Stimulated activated CD4-positive, alpha-beta T cell treated with anti-CD3 and anti-CD28 coated beads, Interleukin-12 subunit alpha, Interleukin-12 subunit beta, amount 100 ng/mL, for 48 hours (primary cell): ENCODE measurements around the gene AJM1.
A peak's percentile ranks its signal among the peaks of the same experiment; 100 is the strongest.
"Not testable (repeated sequence)": the region's sequence is repeated elsewhere in the genome, so short reads cannot be mapped to it uniquely, and the experiment has no call there.

Source experiments
- DNase-seq, 3 donors: peaks; one replicate each; pipeline ENCODE4 v3.0.0-alpha.2; 2020; ENCODE audit warnings: low read depth in 2 of 3, low spot score in 1 of 3

The AJM1 gene

DNA sequence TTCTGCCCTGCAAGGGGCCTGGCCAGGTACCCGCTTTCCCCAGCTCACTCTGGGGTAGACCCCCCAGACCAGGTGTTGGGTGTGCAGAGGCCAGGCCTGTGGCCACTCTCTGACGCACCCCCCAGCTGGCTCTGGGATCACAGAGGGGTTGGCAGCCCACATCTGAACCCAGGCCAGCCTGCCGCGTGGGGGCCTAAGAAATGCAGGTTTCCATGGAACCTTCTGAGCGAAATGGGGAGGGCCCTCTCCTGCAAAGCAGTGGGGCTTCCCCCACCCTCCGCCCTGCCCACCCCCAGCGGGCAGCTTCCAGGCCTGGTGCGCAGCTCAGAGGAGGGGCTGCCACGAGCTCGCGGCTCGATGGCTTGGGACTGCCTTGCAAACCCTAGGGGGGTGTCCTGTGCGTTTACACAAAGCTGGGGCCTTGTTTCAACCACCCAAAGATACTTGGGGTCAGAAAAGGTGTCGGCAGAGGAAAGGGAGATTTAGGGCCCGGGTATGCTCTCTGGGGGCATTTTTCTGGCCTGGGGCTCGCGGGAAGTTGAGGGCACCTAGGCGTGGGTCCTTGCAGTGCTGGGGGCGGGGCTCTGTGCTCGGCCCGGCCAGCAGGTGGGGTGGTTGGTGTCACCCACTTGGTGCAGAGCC lies 1.0 kb downstream of the AJM1 start:
- DNase-seq, result not testable (repeated sequence)

DNA sequence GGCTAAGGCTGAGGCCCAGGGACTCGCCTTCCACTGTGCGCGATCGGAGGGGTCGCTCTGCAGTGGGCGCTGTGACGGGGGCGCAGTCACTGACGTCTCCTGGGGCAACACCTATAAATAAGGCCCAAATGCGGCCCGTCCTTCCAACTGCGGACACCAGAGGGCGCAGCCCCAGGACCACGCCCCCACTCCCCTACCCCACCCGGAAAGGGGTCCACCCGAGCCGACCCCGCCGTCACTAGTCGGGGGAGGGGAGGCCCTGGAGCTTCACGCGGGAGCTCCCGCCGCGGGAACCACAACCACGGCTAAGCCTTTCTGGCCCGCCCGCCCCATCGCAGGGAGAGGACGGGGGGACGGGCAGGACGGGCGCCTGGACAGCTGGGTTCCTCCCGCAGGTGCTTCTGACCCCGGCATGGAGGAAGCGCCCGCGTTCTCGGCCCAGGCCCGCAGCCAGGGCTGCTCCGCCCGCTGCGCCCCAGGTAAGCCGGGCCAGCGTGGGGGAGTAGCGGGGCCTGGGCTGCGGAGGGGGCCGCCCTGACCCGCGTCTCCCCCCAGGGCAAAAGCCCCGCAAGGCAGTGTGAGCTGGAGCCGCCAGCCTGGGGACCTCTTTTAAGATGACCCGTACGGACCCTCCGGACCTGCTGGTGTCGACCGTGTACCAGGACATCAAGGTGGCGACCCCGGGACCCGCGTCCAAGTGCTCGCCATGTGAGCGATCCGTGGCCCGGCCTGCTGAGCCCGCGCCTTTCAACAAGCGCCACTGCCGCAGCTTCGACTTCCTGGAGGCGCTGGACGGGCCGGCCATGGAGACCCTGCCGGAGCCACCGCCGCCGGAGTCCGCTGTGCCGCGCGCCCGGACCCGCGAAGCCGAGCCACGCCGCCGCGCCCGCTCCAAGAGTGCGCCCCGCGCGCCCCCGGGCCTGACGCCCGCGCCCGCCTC lies 1.8 kb downstream of the AJM1 start:
- DNase-seq, result peak in 2 of 3 donors; percentile 51 to 69

DNA sequence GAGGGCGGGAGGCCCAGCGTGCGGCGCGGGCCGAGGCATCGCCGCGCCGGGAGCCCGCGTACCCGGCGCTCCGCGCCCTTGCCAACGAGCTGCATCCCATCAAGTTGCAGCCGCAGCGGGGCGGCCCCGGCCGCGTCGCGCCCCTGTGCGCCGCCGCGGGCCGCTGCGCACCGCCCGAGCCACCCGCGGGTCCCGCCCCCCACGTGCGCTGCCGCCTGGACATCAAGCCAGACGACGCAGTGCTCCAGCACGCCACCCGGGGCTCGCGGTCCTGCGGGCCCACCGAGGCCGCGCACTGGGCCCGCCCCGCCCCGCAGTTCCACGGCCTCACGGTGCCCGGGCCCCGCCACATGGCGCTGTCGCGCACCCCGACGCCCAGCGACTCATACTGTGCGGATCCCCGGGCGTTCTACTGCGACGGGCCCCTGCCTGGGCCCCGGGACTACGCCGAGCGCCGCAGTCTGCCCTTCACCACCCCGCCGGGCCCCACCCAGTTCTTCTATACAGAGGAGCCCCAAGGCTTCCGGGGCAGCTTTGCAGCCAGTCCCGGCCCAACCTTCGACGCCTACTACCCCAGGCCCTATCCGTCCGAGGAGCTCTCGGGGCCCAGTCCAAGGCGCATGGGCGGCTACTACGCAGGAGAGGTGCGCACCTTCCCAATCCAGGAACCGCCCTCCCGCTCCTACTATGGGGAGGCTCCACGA lies 2.6 kb downstream of the AJM1 start:
- no peak for DNase-seq

DNA sequence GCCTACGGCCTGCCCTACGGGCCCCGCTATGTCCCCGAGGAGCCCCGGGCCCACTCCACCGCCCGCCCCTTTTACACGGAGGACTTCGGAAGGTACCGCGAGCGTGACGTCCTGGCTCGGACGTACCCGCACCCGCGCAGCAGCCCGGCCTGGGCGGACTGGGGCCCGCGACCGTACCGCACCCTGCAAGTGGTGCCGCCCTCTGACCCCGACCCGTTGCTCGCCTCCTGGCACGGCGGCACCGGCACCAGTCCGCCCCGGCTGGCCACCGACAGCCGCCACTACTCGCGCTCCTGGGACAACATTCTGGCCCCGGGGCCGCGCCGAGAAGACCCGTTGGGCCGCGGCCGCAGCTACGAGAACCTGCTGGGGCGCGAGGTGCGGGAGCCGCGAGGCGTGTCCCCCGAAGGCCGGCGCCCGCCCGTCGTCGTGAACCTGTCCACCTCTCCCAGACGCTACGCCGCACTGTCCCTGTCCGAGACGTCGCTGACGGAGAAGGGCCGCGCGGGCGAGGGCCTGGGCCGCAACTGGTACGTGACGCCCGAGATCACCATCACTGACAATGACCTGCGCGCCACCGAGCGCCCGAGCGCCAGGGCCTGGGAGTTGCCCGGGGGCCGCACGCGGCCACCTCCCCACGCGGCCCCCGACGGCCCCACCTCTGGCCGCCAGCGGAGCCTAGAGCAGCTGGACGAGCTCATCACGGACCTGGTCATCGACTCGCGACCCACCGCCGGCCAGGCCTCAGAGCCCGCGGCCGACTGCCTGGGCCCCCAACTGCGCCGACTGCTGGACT lies 3.4 kb downstream of the AJM1 start:
- no peak for DNase-seq

DNA sequence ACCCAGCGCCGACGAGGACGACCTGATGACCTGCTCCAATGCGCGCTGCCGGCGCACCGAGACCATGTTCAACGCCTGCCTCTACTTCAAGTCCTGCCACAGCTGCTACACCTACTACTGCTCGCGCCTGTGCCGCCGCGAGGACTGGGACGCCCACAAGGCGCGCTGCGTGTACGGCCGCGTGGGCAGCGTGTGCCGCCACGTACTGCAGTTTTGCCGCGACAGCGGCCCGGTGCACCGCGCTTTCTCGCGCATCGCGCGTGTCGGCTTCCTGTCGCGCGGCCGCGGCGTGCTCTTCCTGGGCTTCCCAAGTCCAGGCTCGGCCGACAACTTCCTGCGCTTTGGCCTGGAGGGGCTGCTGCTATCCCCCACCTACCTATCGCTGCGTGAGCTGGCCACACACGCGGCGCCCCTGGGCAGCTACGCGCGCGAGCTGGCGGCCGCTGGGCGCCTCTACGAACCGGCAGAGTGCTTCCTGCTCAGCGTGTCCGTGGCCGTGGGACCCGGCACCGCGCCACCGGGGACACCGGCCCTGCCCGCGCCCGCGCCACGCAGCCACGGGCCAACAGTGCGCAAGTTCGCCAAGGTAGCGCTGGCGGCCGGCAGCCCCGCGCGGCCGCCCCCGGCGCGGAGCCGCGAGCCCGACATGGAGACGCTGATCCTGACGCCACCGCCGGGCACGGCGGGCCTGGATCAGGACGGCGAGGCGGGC lies 4.3 kb downstream of the AJM1 start:
- no peak for DNase-seq

DNA sequence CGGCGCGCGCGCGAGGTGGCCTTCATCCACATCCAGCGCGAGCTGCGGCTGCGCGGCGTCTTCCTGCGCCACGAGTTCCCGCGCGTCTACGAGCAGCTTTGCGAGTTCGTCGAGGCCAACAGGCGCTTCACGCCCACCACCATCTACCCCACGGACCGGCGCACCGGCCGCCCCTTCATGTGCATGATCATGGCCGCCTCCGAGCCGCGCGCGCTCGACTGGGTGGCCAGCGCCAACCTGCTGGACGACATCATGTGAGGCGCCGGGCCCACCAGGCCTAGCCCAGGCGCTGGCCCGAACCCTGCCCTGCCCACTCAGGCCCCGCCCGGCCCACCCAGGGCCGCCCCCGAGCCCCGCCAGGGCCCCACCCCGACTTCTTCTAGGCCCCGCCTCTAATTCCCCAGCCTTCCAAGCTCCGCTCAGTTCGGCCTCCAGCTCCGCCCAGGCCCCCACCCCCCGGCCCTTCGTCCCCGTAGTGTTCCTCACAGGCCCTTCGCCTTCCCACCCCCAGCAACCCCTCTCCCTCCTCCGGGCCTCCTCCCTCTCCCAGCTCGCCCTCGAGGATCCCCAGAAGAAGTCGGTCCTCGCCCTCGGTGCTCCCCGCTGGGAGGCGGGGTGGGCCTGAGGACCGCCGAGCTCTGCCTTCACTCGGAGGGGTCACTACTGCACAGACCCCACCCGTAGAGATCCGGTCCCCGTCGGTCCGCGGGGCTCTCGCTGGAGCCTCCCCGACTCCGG lies 5.0 kb downstream of the AJM1 start:
- no peak for DNase-seq

DNA sequence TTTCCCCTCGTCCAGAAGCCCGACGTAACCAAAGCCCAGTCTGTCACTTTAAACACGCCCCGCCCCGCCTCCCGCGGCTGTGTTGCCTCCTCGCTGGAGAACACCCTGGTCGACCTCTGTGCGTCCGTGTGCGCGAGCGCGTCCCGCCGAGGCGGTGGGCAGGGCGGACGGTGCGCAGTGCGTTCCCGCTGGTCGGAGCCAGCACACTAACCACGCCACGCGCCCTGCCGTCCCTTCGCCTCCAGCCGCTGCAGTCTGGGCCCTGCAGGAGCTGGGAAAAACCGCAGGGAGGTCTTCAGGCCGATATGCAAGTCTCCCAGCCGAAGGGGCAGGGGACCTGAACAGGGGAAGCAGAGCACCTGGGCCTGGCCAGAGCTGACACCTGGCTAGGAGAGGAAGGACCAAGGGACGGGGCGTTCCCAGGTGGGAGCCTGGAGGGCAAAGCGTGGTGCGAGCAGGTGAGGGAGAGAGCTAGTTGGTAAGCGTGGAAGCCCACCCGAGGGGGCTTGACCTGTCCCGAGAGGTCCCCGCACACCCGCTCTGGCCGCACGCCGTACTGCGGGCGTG lies 5.6 kb downstream of the AJM1 start:
- DNase-seq, result peak; percentile 77 to 82 (median 80)

DNA sequence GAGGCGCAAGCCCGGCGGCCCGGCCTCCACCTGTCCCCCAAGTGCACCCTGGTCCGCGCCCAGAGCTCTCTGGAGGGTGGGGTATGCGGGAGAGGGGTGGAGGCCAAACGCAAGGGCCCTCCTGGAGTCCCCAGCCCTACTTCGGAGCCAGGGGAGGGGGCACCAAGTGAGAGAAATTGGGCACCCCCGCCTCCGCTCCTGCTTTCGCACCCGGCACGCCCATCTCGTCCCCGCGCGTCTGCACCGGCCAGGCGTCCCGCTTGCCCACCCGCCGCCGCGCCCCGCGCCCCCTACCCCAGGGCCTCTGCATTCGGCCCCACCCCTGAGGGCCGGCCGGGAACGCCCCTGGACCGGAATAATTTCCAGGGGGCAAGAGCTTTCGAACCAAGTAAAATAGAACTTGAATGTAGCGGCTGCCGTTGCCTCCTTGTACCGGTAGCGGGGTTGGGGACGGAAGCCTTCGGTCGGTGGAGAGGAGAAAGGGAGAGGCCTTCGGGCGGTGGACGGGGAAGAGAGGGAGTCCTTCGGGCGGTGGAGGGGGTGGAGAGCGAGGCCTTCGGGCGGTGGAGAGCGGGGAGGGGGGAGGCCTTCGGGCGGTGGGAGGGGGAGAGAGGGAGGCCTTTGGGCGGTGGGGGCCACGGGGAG lies 6.2 kb downstream of the AJM1 start:
- DNase-seq, result no peak

DNA sequence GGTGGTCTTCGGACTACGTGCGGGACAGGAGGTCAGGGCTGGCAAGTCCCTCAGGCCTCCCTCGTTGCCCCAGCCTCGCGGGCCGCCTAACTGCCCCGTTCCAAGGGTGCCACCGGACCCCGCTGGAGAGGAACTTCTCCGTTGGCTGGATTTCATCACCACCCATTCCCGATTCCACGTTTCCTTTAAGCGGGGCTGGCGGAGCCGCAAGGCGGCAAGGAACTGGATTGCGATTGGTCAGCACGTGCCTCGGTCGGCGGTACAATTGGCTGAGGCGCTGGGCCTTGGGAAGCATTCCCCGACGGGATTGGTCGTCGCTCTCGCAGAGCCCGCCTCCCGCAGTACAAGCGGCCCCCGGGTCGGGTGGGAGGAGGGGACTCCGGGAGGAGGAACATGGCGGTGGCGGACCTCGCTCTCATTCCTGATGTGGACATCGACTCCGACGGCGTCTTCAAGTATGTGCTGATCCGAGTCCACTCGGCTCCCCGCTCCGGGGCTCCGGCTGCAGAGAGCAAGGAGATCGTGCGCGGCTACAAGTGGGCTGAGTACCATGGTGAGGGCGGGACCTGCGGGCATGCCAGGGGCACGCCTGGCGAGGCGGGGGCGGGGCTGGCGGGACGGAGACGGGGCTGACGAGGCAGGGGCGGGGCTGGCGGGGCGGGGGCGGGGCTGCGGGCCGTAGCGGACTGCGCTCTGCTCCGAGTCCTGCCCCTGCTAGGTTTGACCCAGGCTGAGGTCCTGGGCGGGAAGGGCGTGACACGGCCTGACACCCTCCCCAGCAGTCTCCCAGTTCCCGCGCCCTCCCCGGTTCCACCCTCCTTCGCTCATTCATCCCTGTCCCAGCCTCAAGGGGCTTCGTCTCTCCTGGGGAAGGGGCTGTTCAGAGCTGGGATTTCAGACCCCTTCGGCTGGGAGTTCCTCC lies 7.0 kb downstream of the AJM1 start, which contains the start of gene PHPT1:
TSS of gene PHPT1 (plus strand) at position 372 of the 922 bp plus-strand sequence. CDS start at position 394, 22 bp downstream.
- peak; percentile 94 to 96 (median 96) for DNase-seq

DNA sequence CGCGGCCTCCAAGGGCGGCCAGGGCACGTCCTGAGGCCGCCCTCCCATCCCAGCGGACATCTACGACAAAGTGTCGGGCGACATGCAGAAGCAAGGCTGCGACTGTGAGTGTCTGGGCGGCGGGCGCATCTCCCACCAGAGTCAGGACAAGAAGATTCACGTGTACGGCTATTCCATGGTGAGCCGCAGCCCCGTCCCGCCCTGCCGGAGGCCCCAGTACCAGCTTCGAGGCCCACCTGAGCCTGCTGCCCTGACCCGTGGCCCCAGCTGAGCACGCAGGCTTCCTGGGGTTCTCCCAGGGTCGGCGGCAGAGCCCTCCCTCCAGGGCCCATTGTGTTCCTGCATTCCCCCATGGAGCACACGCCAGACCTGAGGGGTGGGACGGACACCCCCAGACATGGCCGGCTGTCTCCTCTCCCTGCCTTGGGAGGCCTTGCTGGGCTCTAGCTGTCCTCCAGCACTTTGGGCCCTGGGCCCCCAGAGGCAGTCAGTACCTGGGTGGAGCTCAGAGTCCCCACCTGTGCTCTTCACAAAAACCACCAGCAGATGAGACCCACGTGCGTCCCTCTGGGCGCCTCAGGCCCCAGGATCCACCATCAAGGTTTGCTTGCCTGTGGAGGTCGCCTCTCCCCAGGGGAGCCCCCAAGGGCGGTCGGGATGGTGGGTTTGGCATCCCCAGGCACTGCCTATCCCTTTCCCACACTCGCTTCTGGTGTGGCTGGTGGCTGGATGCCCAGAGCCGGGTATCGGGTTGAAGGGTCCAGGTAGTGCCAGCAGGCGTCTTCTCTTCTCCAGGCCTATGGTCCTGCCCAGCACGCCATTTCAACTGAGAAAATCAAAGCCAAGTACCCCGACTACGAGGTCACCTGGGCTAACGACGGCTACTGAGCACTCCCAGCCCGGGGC lies 7.9 kb downstream of the AJM1 start:
- DNase-seq, result no peak

DNA sequence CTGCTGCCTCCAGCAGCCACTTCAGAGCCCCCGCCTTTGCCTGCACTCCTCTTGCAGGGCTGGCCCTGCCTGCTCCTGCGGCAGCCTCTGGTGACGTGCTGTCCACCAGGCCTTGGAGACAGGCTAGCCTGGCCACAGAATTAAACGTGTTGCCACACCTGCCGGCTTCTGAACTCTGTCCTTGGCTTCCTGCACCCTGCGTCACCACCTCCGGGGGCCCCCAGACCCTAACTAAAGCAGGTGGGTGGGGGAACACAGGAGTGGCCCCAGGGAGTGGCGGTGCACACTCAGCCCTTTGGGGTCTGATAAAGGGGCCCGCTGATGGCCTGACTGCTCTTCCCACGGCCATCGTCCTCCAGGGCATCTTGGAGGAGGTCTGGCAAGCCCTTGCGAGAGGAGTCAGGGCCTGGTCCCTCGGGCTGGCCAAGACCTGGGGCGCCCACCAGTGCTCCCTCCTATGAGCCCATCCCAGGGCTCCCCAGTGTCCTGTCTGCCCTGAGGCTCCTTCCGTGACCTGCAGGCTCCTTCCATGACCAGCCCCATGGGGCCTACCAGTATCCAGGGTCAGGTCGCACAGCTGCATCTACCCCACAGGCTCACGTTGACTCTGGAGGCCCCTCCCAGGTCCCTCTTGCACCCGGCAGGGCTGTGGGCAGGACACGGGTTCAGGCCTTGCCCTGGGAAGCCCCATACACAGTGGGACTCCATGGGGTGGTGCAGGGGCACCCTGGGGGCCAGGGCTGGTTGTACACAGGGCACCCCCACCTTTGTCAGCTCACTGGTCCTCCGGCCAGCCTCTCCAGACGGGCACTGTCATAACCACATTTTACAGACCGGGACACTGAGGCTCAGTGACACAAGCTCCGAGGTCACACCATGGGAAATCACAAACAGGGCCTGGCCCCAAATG lies 8.8 kb downstream of the AJM1 start:
- DNase-seq, result no peak

DNA sequence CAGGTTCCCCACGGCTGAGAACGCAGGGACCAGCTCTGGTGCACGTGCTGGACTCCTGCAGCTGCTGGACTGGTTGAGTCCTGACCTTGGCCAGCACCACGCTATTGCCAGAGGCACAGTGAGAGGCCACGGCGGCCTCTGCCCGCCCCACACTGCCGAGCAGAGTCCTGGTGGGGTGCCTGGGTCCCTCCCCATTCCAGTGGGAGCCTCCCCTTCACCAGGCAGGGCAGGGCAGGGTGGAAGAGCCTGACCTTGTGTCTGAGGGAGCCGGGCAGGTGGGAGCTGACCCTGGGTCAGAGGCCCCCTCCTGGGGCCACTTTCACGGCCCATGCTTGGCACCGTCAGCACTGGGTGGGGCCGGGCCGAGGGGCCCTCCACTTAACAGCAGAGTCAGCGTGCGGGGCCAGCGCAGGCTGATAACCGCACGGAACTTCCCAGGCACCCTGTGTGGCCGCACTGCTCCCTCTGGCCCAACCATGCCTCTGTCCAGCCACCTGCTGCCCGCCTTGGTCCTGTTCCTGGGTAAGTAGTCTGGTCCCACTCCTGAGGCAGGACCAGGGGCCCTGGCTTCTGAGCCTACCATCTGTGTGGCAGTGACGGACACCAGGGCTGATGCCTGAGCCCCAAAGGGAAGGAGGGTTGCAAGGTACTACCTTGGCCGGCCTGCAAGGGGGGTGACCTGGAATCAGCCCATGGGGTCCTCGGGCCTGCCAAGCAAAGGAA lies 9.8 kb downstream of the AJM1 start, which contains the start of gene MAMDC4:
TSS of gene MAMDC4 (plus strand) at position 406 of the 723 bp plus-strand sequence. CDS start at position 477, 71 bp downstream.
- no peak for DNase-seq

DNA sequence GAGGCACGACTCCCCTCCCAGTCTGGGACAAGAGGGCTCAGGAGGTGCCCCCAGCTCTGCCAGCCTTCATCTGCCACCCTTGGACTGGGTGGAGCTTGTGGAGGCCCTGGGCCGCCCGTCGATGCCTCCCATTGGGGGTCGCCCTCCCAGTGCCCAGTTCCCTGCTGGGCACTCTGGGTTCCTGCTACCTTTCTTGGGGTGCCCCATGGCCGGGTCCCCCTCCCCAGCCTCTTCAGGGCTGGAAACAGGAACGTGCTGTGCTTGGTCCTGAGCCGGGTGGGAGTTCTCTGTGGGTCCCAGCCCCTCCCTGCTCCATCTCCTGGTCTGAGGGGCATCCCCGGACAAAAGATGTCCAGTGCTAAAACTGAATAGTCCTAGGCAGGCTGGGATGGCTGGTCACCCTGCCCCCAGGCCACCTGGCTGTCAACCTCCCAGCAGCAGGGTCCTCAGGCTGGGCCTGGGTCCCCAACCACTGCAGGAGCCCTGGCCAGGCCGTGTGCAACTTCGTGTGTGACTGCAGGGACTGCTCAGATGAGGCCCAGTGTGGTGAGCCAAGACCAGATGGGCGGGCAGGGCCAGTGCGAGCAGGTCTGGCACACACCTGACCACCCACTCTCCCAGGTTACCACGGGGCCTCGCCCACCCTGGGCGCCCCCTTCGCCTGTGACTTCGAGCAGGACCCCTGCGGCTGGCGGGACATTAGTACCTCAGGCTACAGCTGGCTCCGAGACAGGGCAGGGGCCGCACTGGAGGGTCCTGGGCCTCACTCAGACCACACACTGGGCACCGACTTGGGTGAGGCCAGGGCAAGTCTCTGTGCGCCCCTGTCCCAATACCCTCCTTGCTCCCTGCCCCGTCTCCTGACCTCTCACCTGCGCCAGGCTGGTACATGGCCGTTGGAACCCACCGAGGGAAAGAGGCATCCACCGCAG lies 10.7 kb downstream of the AJM1 start:
- no peak for DNase-seq
